CD4-positive, alpha-beta memory T cell (primary cell): ENCODE results near the gene GALNT18. TPM values are rescaled to one million over a fixed set of nuclear protein-coding genes. Genes with fewer than 3 reads are reported as not detected.

ENCODE experiments used
- CTCF ChIA-PET: fragments of 350-600 bp; sonication (Branson Sonifier 250); formaldehyde crosslinking; loops from one replicate; lab custom pipeline; 2021; ENCODE audit warnings: inconsistent platforms; ENCODE audit not compliant: partially characterized antibody; lab: Charles Lee
- POLR2A ChIA-PET: fragments of 350-600 bp; sonication (Branson Sonifier 250); formaldehyde crosslinking; loops from one replicate; lab custom pipeline; 2021; ENCODE audit not compliant: partially characterized antibody; lab: Charles Lee
- DNase-seq, 5 donors: peaks; one replicate each; pipeline versions ENCODE4 v3.0.0 to v3.0.0-alpha.2; 2020 to 2022; ENCODE audit warnings: mixed read lengths in 1 of 5
- H3K27ac ChIP-seq: one replicate; pipeline ENCODE4 v1.7.0; 2013; ENCODE audit warnings: low read depth, low read length
- H3K27me3 ChIP-seq: 2 replicates; pipeline ENCODE4 v1.7.0; 2013; ENCODE audit warnings: mild to moderate bottlenecking, low read length, moderate library complexity; ENCODE audit not compliant: insufficient read depth
- H3K36me3 ChIP-seq: 2 replicates; pipeline ENCODE4 v1.7.0; 2013; ENCODE audit warnings: mild to moderate bottlenecking, low read length, moderate library complexity; ENCODE audit not compliant: insufficient read depth
- H3K4me1 ChIP-seq: 2 replicates; pipeline ENCODE4 v1.7.0; 2013; ENCODE audit warnings: mild to moderate bottlenecking, low read length, moderate library complexity; ENCODE audit not compliant: insufficient read depth
- H3K4me3 ChIP-seq, 2 donors: one replicate each; pipeline ENCODE4 v1.7.0; 2013; ENCODE audit warnings: low read length in 2 of 2, mild to moderate bottlenecking in 1 of 2
- H3K9me3 ChIP-seq, 2 donors: one replicate each; pipeline ENCODE4 v1.7.0; 2013; ENCODE audit warnings: low read length in 2 of 2, control low read depth in 1 of 2; ENCODE audit not compliant: control insufficient read depth in 1 of 2
- H3K27ac Mint-ChIP-seq, 7 donors: one replicate each; pipeline ENCODE4 v1.8.0; 2020 to 2021; ENCODE audit warnings: mixed read lengths in 7 of 7, mild to moderate bottlenecking in 6 of 7, inconsistent platforms in 3 of 7, moderate library complexity in 3 of 7
- H3K27me3 Mint-ChIP-seq, 2 donors: one replicate each; pipeline ENCODE4 v1.8.0; 2020 to 2021; ENCODE audit warnings: mixed read lengths in 2 of 2
- H3K36me3 Mint-ChIP-seq, 2 donors: one replicate each; pipeline ENCODE4 v1.8.0; 2020 to 2021; ENCODE audit warnings: mixed read lengths in 2 of 2, inconsistent platforms in 1 of 2, mild to moderate bottlenecking in 1 of 2
- H3K4me1 Mint-ChIP-seq, 4 donors: one replicate each; pipeline ENCODE4 v1.8.0; 2020 to 2021; ENCODE audit warnings: mixed read lengths in 4 of 4, mild to moderate bottlenecking in 1 of 4
- H3K4me3 Mint-ChIP-seq, 8 donors: one replicate each; pipeline ENCODE4 v1.8.0; 2020 to 2021; ENCODE audit warnings: mixed read lengths in 8 of 8, mild to moderate bottlenecking in 7 of 8, moderate library complexity in 6 of 8, inconsistent platforms in 3 of 8
- H3K9me3 Mint-ChIP-seq, 8 donors: one replicate each; pipeline ENCODE4 v1.8.0; 2020 to 2021; ENCODE audit warnings: mixed read lengths in 8 of 8, mild to moderate bottlenecking in 5 of 8, inconsistent platforms in 3 of 8, moderate library complexity in 1 of 8
- intact Hi-C: fragments of 100-400 bp; cut with micrococcal nuclease; formaldehyde crosslinking; loops from one replicate; pipeline ENCODE4 v1.15.1; 2023
- polyA plus RNA-seq, 2 donors: library from polyadenylated mRNA; unstranded; fragments of 300-500 nt; fragmentation: Illumina TruSeq; gene quantifications; one replicate each; pipeline ENCODE4 v1.2.3, GENCODE V29; 2021
- total RNA-seq, 2 experiments: library from RNA; stranded (reverse); gene quantifications; one replicate each; pipeline ENCODE4 v1.2.3, GENCODE V29; 2021

GALNT18 gene
- total and polyA plus RNA-seq, 4 experiments from 2014 or later, result not detected

GRCh38 chr11:11391796-11392463 lies 229.9 kb downstream of the GALNT18 start:
- ChIA-PET CTCF (no interaction called here), POLR2A (no interaction called here)
- no peak overlapping the region for H3K27ac ChIP-seq
- no peaks in the 10 kb centered on the region for H3K9me3 ChIP-seq
- Mint-ChIP-seq H3K27ac (no peak overlapping the region), H3K36me3 (no peaks in the 10 kb centered on the region), H3K4me3 (no peak overlapping the region), H3K27me3 (peaks cover 7 to 8% of the 10 kb centered on the region in 2 donors), H3K4me1 (no peaks in the 10 kb centered on the region), H3K9me3 (peaks cover 0 to 3% (median 0%) of the 10 kb centered on the region in 8 donors)
- H3K4me1 ChIP-seq, result no peaks in the 10 kb centered on the region
- intact Hi-C loops, result no loop called here
- H3K36me3 ChIP-seq, result no peaks in the 10 kb centered on the region
- H3K4me3 ChIP-seq, result no peak overlapping the region
- H3K27me3 ChIP-seq, result no peaks in the 10 kb centered on the region
- no peak for DNase-seq

GRCh38 chr11:11391169-11391568 lies 230.6 kb downstream of the GALNT18 start:
- H3K36me3 Mint-ChIP-seq, result no peaks in the 10 kb centered on the region
- CTCF ChIA-PET, result no interaction called here
- peaks cover 7 to 8% of the 10 kb centered on the region in 2 donors for H3K27me3 Mint-ChIP-seq
- H3K27ac Mint-ChIP-seq, result peak overlapping the region in 1 of 7 donors; percentile 0
- POLR2A ChIA-PET, result no interaction called here
- H3K9me3 Mint-ChIP-seq, result peaks cover 0 to 3% (median 0%) of the 10 kb centered on the region in 8 donors
- Histone ChIP-seq H3K36me3 (no peaks in the 10 kb centered on the region), H3K4me1 (no peaks in the 10 kb centered on the region), H3K27me3 (no peaks in the 10 kb centered on the region), H3K27ac (no peak overlapping the region), H3K9me3 (no peaks in the 10 kb centered on the region), H3K4me3 (no peak overlapping the region)
- no peaks in the 10 kb centered on the region for H3K4me1 Mint-ChIP-seq
- H3K4me3 Mint-ChIP-seq, result no peak overlapping the region
- DNase-seq, result no peak
- intact Hi-C loops, result no loop called here

- Mint-ChIP-seq H3K4me3 (no peak overlapping the region), H3K9me3 (peaks cover 0 to 3% (median 0%) of the 10 kb centered on the region in 8 donors), H3K4me1 (no peaks in the 10 kb centered on the region), H3K36me3 (no peaks in the 10 kb centered on the region), H3K27ac (no peak overlapping the region), H3K27me3 (peaks cover 6 to 7% of the 10 kb centered on the region in 2 donors)
- no peak overlapping the region for H3K27ac ChIP-seq
- H3K36me3 ChIP-seq, result no peaks in the 10 kb centered on the region
- intact Hi-C loops, result no loop called here
- ChIA-PET CTCF (interaction anchor here (1.2 kb wide), 1 partner anchor 18 kb away, joined by 3 read pairs; no protein-coding TSS in a partner anchor), POLR2A (no interaction called here)
- no peaks in the 10 kb centered on the region for H3K9me3 ChIP-seq
- H3K27me3 ChIP-seq, result no peaks in the 10 kb centered on the region
- no peak overlapping the region for H3K4me3 ChIP-seq
- H3K4me1 ChIP-seq, result no peaks in the 10 kb centered on the region
- no peak for DNase-seq
These were observed 231.6 kb downstream of the GALNT18 start for GRCh38 chr11:11390068-11390771.

GRCh38 chr11:11389238-11389637 lies 232.6 kb downstream of the GALNT18 start:
- no peak for DNase-seq
- Histone ChIP-seq H3K4me3 (no peak overlapping the region), H3K4me1 (no peaks in the 10 kb centered on the region), H3K36me3 (no peaks in the 10 kb centered on the region), H3K9me3 (no peaks in the 10 kb centered on the region), H3K27me3 (no peaks in the 10 kb centered on the region), H3K27ac (no peak overlapping the region)
- H3K4me3 Mint-ChIP-seq, result no peak overlapping the region
- H3K36me3 Mint-ChIP-seq, result no peaks in the 10 kb centered on the region
- H3K27ac Mint-ChIP-seq, result no peak overlapping the region
- peaks cover 0 to 3% (median 0%) of the 10 kb centered on the region in 8 donors for H3K9me3 Mint-ChIP-seq
- intact Hi-C loops, result no loop called here
- H3K4me1 Mint-ChIP-seq, result no peaks in the 10 kb centered on the region
- ChIA-PET CTCF (interaction anchor here (1.2 kb wide), 1 partner anchor 17 kb away, joined by 3 read pairs; no protein-coding TSS in a partner anchor), POLR2A (no interaction called here)
- peaks cover 6% of the 10 kb centered on the region in 2 donors for H3K27me3 Mint-ChIP-seq

- Histone ChIP-seq H3K4me3 (no peak overlapping the region), H3K4me1 (no peaks in the 10 kb centered on the region), H3K9me3 (no peaks in the 10 kb centered on the region), H3K27me3 (no peaks in the 10 kb centered on the region), H3K27ac (no peak overlapping the region), H3K36me3 (no peaks in the 10 kb centered on the region)
- Mint-ChIP-seq H3K9me3 (no peaks in the 10 kb centered on the region), H3K36me3 (no peaks in the 10 kb centered on the region), H3K27ac (no peak overlapping the region), H3K4me1 (no peaks in the 10 kb centered on the region), H3K27me3 (peaks cover 6% of the 10 kb centered on the region in 2 donors), H3K4me3 (no peak overlapping the region)
- no peak for DNase-seq
- POLR2A ChIA-PET, result no interaction called here
- intact Hi-C loops, result no loop called here
- CTCF ChIA-PET, result no interaction called here
These were observed 234.0 kb downstream of the GALNT18 start for GRCh38 chr11:11387622-11388305.

GRCh38 chr11:11387207-11387606 lies 234.6 kb downstream of the GALNT18 start:
- H3K4me1 Mint-ChIP-seq, result no peaks in the 10 kb centered on the region
- POLR2A ChIA-PET, result no interaction called here

GRCh38 chr11:11384829-11385228 lies 237.0 kb downstream of the GALNT18 start:
- ChIA-PET POLR2A (no interaction called here), CTCF (no interaction called here)
- Histone ChIP-seq H3K36me3 (no peaks in the 10 kb centered on the region), H3K9me3 (no peaks in the 10 kb centered on the region), H3K27me3 (no peaks in the 10 kb centered on the region), H3K4me1 (no peaks in the 10 kb centered on the region), H3K4me3 (no peak overlapping the region), H3K27ac (no peak overlapping the region)
- Mint-ChIP-seq H3K4me3 (no peak overlapping the region), H3K4me1 (no peaks in the 10 kb centered on the region), H3K36me3 (no peaks in the 10 kb centered on the region), H3K9me3 (no peaks in the 10 kb centered on the region), H3K27ac (no peak overlapping the region), H3K27me3 (peaks cover 6% of the 10 kb centered on the region in 2 donors)
- DNase-seq, result no peak
- intact Hi-C loops, result no loop called here

More at GRCh38 chr11:11387207-11387606, 234.6 kb downstream of the GALNT18 start:
- no peak for DNase-seq
- intact Hi-C loops, result no loop called here
- no peak overlapping the region for H3K27ac ChIP-seq
- no peaks in the 10 kb centered on the region for H3K4me1 ChIP-seq
- H3K27me3 ChIP-seq, result no peaks in the 10 kb centered on the region
- H3K9me3 ChIP-seq, result no peaks in the 10 kb centered on the region
- H3K27ac Mint-ChIP-seq, result no peak overlapping the region
- CTCF ChIA-PET, result no interaction called here
- no peak overlapping the region for H3K4me3 ChIP-seq
- H3K36me3 Mint-ChIP-seq, result no peaks in the 10 kb centered on the region
- no peaks in the 10 kb centered on the region for H3K9me3 Mint-ChIP-seq
- H3K4me3 Mint-ChIP-seq, result no peak overlapping the region
- peaks cover 6% of the 10 kb centered on the region in 2 donors for H3K27me3 Mint-ChIP-seq
- no peaks in the 10 kb centered on the region for H3K36me3 ChIP-seq
